Measurements from ENCODE around the gene HIVEP3.

The HIVEP3 gene

GRCh38 chr1:41769068-41769467, 149.7 kb downstream of the HIVEP3 start:
- no peak for TF ChIP-seq SPI1 (IDR thresholded peaks at IDR 0.05; ENCODE audit: borderline replicate concordance, low read depth)
- no peak for TF ChIP-seq POLR2AphosphoS5 (IDR thresholded peaks at IDR 0.05; ENCODE audit: low read depth)
- no peak for TF ChIP-seq REST (IDR thresholded peaks at IDR 0.05; ENCODE audit: insufficient replicate concordance, low read depth)
- no peak for TF ChIP-seq CTCF (IDR thresholded peaks at IDR 0.05; ENCODE audit: insufficient read depth, low read length)
- no peak for TF ChIP-seq GABPA (IDR thresholded peaks at IDR 0.05; ENCODE audit: low read depth)
- Histone ChIP-seq H3K27me3 (ENCODE audit: insufficient read depth, poor library complexity, severe bottlenecking) (no peaks in the 10 kb centered on the region), H3K4me3 (replicated peaks; ENCODE audit: insufficient read depth, low read length) (no peak overlapping the region), H3K27ac (replicated peaks) (peak overlapping the region; percentile 70)
- DNase-seq (ENCODE audit: low read depth in 1 of 2, low spot score in 1 of 2) = no peak

GRCh38 chr1:41768583-41768982, 150.1 kb downstream of the HIVEP3 start:
- Histone ChIP-seq H3K4me3 (replicated peaks; ENCODE audit: insufficient read depth, low read length) (no peak overlapping the region), H3K27ac (replicated peaks) (peak overlapping the region; percentile 70), H3K27me3 (ENCODE audit: insufficient read depth, poor library complexity, severe bottlenecking) (no peaks in the 10 kb centered on the region)
- peak; percentile 99 for TF ChIP-seq SPI1 (IDR thresholded peaks at IDR 0.05; ENCODE audit: borderline replicate concordance, low read depth)
- TF ChIP-seq GABPA (IDR thresholded peaks at IDR 0.05; ENCODE audit: low read depth) = no peak
- DNase-seq (ENCODE audit: low read depth in 1 of 2, low spot score in 1 of 2) = peak; percentile 59 to 87

GRCh38 chr1:41767534-41768525, 150.9 kb downstream of the HIVEP3 start:
- no peak for DNase-seq (ENCODE audit: low read depth in 1 of 2, low spot score in 1 of 2)
- TF ChIP-seq GABPA (IDR thresholded peaks at IDR 0.05; ENCODE audit: low read depth) (no peak), SPI1 (IDR thresholded peaks at IDR 0.05; ENCODE audit: borderline replicate concordance, low read depth) (no peak), REST (IDR thresholded peaks at IDR 0.05; ENCODE audit: insufficient replicate concordance, low read depth) (no peak), CTCF (IDR thresholded peaks at IDR 0.05; ENCODE audit: insufficient read depth, low read length) (no peak), POLR2AphosphoS5 (IDR thresholded peaks at IDR 0.05; ENCODE audit: low read depth) (no peak)
- Histone ChIP-seq H3K27me3 (ENCODE audit: insufficient read depth, poor library complexity, severe bottlenecking) (no peaks in the 10 kb centered on the region), H3K4me3 (replicated peaks; ENCODE audit: insufficient read depth, low read length) (no peak overlapping the region), H3K27ac (replicated peaks) (peak overlapping the region; percentile 70)

- DNase-seq (ENCODE audit: low read depth in 1 of 2, low spot score in 1 of 2) = no peak
These were observed 152.2 kb downstream of the HIVEP3 start for GRCh38 chr1:41766546-41766945.

More at GRCh38 chr1:41766546-41766945, 152.2 kb downstream of the HIVEP3 start:
- Histone ChIP-seq H3K27ac (replicated peaks) (no peak overlapping the region), H3K27me3 (ENCODE audit: insufficient read depth, poor library complexity, severe bottlenecking) (no peaks in the 10 kb centered on the region), H3K4me3 (replicated peaks; ENCODE audit: insufficient read depth, low read length) (no peak overlapping the region)
- TF ChIP-seq GABPA (IDR thresholded peaks at IDR 0.05; ENCODE audit: low read depth) (no peak), SPI1 (IDR thresholded peaks at IDR 0.05; ENCODE audit: borderline replicate concordance, low read depth) (no peak), CTCF (IDR thresholded peaks at IDR 0.05; ENCODE audit: insufficient read depth, low read length) (no peak), POLR2AphosphoS5 (IDR thresholded peaks at IDR 0.05; ENCODE audit: low read depth) (no peak), REST (IDR thresholded peaks at IDR 0.05; ENCODE audit: insufficient replicate concordance, low read depth) (no peak)
